ENCODE data around the gene SORCS2.

SORCS2 gene

DNA sequence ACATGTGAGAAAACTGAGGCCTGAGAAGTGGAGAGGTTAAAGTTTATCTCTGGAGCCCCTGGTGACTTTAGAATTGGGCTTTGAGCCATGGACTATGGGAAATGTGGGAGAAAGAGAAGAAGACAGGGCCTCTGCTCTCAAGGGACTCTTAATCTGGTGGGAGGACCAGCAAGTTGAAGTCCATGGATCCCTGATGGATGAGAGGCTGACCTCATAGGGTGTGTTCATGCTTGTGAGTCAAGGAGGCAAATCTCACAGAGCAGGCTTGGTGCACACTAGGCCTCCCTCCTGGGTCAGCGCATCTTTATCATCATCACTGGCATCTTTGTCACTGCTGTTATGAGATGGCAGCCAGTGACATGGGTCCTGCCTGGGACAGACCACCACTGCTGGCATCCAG, 535.4 kb downstream of the SORCS2 start:
- no peak for DNase-seq (ENCODE audit: extremely low spot score)
- ChIA-PET CTCF (no interaction called here), POLR2A (no interaction called here)
- TF ChIP-seq, protein P1, sequence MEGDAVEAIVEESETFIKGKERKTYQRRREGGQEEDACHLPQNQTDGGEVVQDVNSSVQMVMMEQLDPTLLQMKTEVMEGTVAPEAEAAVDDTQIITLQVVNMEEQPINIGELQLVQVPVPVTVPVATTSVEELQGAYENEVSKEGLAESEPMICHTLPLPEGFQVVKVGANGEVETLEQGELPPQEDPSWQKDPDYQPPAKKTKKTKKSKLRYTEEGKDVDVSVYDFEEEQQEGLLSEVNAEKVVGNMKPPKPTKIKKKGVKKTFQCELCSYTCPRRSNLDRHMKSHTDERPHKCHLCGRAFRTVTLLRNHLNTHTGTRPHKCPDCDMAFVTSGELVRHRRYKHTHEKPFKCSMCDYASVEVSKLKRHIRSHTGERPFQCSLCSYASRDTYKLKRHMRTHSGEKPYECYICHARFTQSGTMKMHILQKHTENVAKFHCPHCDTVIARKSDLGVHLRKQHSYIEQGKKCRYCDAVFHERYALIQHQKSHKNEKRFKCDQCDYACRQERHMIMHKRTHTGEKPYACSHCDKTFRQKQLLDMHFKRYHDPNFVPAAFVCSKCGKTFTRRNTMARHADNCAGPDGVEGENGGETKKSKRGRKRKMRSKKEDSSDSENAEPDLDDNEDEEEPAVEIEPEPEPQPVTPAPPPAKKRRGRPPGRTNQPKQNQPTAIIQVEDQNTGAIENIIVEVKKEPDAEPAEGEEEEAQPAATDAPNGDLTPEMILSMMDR (IDR thresholded peaks at IDR 0.05; ENCODE audit: control extremely low read depth, extremely low read depth, low read depth, missing control alignments) = no peak

GRCh38 chr4:7731437-7731836, 539.1 kb downstream of the SORCS2 start:
- no peak for DNase-seq (ENCODE audit: extremely low spot score)
- POLR2A ChIA-PET = no interaction called here
- TF ChIP-seq, protein P1 (IDR thresholded peaks at IDR 0.05; ENCODE audit: control extremely low read depth, extremely low read depth, low read depth, missing control alignments) = no peak
- CTCF ChIA-PET = no interaction called here

- ChIA-PET CTCF (no interaction called here), POLR2A (no interaction called here)
- TF ChIP-seq, protein P1 (IDR thresholded peaks at IDR 0.05; ENCODE audit: control extremely low read depth, extremely low read depth, low read depth, missing control alignments) = no peak
- no peak for DNase-seq (ENCODE audit: extremely low spot score)
These were observed 539.9 kb downstream of the SORCS2 start for GRCh38 chr4:7732263-7732662.

DNA sequence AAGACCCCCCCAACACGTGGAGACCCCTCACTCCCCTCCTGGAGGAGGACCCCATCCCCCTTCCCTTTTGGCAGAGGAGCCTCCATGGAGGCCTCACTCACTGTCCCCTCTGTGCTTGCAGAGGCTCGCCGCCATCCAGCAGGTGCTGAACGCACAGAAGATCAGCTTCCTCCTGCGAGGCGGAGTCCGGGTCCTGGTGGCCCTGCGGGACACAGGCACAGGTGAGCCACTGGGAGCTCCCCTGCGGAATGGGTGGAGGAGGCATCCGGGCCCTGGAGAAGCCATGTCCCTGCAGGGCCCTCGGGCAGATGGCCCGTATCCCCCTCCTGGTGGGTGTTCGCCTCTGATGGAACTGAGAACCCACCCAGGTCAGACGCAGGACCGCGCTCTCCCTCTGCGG, 540.9 kb downstream of the SORCS2 start:
- ChIA-PET CTCF (no interaction called here), POLR2A (no interaction called here)
- DNase-seq (ENCODE audit: extremely low spot score) = no peak
- TF ChIP-seq, protein P1 (IDR thresholded peaks at IDR 0.05; ENCODE audit: control extremely low read depth, extremely low read depth, low read depth, missing control alignments) = no peak

- POLR2A ChIA-PET = no interaction called here
- no peak for DNase-seq (ENCODE audit: extremely low spot score)
- TF ChIP-seq, protein P1 (IDR thresholded peaks at IDR 0.05; ENCODE audit: control extremely low read depth, extremely low read depth, low read depth, missing control alignments) = no peak
- CTCF ChIA-PET = no interaction called here
These were observed 541.7 kb downstream of the SORCS2 start for GRCh38 chr4:7733801-7734650.

DNA sequence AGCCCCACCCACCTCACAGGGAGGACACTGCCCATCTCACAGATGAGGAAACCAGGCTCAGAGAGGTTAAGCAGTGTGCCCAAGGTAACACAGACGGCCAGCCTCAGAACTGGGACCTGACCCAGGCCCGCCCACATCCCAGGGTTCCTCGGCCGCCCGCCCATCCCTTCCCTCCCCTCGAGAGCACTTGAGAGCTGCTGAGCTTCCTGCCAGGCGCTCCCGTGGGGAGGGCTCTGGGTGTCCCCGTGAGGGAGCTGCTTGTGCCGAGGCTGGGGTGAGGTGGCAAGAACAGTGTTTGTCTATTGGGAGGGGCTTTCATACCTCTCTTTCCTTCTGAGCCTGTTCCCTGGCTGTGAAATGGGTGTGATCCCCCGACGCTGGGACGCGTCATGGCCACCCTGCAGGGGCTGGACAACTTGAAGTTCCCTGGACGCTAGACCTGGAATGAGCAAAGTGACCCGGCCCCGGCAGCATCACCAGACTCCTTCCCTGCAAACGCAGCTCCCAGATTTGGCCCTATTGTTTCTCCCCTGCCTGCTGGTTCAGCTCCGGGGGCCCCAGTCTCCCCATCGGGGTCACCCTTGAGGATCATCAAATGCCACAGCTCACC, 542.4 kb downstream of the SORCS2 start:
- POLR2A ChIA-PET = no interaction called here
- CTCF ChIA-PET = interaction anchor here (1.4 kb wide), 1 partner anchor 67 kb away, joined by 4 read pairs; no protein-coding TSS in a partner anchor
- no peak for DNase-seq (ENCODE audit: extremely low spot score)
- TF ChIP-seq, protein P1 (IDR thresholded peaks at IDR 0.05; ENCODE audit: control extremely low read depth, extremely low read depth, low read depth, missing control alignments) = no peak

Data from GM10248 (cell line).